Right lung (tissue), 5 donors: ENCODE data around the gene IFI30. TPM values are rescaled to one million over a fixed set of nuclear protein-coding genes. Genes with fewer than 3 reads are reported as not detected.

ENCODE experiments used
- DNase-seq, 2 donors: peaks; one replicate each; pipeline ENCODE4 v3.0.0-alpha.2; 2013
- polyA plus RNA-seq, 5 donors: library from polyadenylated mRNA; unstranded; fragments of 120-200 nt; gene quantifications; one replicate each; pipeline versions ENCODE4 v1.2.1 to v1.2.3, GENCODE V29; 2013; ENCODE audit warnings: inconsistent platforms in 1 of 5, low replicate concordance in 1 of 5; ENCODE audit not compliant: insufficient read length in 5 of 5, insufficient read depth in 1 of 5

IFI30 gene
- polyA plus RNA-seq, 5 donors = 9.1 to 25.8 (median 10.9) TPM

GRCh38 chr19:18223860-18224524, 50.4 kb downstream of the IFI30 start:
- DNase-seq = peak in 1 of 2 donors; percentile 20

DNA sequence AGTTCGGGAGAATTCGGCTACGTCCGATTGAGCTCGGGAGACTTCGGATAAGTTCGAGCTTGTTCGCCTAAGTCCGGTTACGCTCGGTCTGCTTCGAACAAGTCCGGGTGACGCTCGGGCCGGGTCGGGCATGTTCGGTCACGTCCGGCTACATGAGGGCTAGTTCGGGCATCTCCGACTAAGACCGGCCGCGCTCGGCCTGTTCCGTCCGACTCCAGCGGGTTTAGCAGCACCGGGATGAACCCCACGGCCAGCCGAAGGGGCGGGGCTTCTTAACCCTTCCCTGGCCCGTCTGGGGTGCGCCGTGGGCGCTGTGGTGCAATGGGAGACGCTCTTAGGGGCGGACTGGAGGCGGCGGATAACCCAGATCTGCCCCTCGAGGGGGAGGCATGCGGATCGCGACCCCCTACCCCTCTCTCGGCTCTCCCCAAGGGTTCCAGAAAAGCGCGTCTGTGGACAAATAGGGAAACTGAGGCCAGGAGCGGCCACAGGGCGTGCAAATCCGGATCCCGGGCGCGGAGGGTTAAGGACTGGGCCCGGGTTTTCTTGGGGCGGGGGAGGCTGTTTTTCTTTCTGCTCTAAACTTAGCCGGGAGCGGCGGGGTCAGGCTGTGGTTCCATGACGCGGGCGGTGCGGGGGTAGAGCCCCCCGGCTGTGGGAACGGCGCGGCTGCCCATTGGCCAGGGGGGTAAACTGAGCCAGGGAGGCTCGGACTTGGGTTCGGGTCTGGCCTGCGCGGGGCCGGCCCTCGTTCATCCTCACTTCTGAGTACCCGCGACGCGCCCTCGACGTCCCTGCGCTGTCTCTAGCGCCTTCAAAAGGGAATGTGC, 51.1 kb downstream of the IFI30 start:
- peak; percentile 93 to 96 for DNase-seq

- DNase-seq = no peak
Measured at GRCh38 chr19:18225355-18225701, 51.7 kb downstream of the IFI30 start.

DNA sequence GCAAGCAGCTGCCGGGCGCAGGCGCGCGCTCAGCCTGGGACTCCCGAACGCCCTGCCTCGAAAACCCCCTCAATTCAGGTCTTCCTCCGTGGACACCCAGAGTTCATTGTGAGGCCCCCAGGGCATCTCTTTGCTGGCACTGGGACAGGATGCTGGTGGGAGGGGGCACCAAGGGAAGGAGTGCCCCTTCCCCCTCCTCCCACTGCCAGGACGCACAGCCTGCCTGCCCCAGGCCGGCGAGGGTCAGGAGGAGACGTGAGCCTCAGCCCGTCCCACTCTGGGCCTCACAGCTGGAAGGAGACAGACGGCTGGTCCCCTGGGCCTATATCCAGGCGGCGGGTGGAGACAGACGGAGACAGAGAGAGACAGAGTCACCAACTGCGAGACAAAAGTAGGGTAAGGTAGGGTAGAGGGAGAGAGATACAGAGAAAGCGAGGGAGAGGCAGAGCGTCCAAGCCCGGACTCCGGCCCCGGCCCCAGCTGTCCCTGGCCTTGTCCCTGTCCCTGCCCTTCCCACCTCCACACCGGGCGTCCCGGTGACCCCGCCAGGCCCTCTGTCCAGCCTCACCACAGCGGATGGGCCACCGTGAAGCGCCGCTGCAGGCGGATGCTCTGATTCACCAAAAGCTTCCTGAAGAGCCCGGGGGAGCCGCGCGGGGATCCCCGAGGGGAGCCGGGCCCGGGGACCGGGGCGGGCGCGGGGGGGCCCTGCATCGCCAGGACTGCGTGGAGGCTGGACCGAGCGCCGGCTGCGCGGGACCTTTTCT, 52.3 kb downstream of the IFI30 start, which contains the start of gene PDE4C:
Gene PDE4C (minus strand): TSS at position 737 of the 767 bp plus-strand sequence. CDS start 23 bp downstream, at position 714.
- DNase-seq = peak; percentile 19 to 24

DNA sequence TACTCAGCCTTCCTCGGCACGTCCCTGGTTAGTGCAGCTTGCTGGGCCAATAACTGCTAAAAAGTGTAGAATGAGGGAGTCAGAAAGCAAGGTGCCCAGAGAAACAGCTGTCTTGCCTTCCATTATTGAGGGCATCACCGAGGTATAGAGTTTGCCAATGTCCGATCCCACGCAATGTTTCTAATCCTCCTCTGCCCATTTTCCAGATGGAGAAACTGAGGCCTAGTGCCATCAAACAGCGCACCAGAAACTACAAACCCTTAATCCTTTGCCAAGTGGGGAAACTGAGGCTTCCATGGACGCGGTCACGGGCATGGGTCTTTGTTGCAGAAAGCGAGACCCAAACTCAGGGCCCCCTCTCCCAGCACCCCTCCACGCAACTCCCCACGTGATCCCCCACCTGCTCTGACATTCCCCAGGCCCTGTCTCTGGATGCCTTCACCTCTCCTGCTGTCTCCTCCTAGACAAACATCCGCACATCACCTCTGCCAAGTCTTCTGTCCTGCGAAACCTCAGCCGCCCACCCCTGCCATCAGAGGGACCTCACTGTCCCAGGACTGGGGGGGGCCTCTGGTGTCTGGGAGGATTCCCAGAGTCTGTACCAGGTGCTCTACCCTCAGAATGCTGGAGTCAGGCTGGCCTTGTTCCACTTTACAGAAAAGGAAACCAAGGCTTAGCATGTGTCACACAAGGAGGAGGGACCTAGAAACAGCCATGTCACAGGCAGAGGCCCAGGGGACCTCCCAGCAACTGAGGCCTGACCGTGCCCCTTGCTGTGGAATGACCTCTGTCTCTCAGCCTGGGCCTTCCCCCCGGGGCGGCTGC, 53.6 kb downstream of the IFI30 start:
- no peak for DNase-seq

Other genes starting within 250 kb of the IFI30 start
- gene CCDC124, start 240.8 kb upstream of the IFI30 start, polyA plus RNA-seq = 10 to 100 TPM; 36.0 to 90.2 (median 46.2) TPM
- gene KCNN1, start 206.7 kb upstream of the IFI30 start, polyA plus RNA-seq = 1 to 10 TPM; 1.5 to 2.7 (median 1.8) TPM
- 10 to 100 TPM in 2 of 5 donors, 1 to 10 TPM in 3; 7.4 to 13.5 (median 8.8) TPM for gene ARRDC2, start 165.6 kb upstream of the IFI30 start, polyA plus RNA-seq
- gene IL12RB1, start 86.9 kb upstream of the IFI30 start, polyA plus RNA-seq = under 1 TPM; 0.31 to 0.63 (median 0.53) TPM
- gene MAST3, start 76.0 kb upstream of the IFI30 start, polyA plus RNA-seq = 10 to 100 TPM in 1 of 5 donors, 1 to 10 TPM in 4; 3.8 to 10.3 (median 6.1) TPM
- 10 to 100 TPM; 20.7 to 57.0 (median 27.6) TPM for gene PIK3R2, start 20.6 kb upstream of the IFI30 start, polyA plus RNA-seq
- 10 to 100 TPM in 1 of 5 donors, 1 to 10 TPM in 4; 5.2 to 10.4 (median 6.3) TPM for gene MPV17L2, start 19.4 kb downstream of the IFI30 start, polyA plus RNA-seq
- 1 to 10 TPM; 3.0 to 6.2 (median 5.3) TPM for gene RAB3A, start 30.2 kb downstream of the IFI30 start, polyA plus RNA-seq
- gene PDE4C, start 52.6 kb downstream of the IFI30 start, polyA plus RNA-seq = 1 to 10 TPM; 1.3 to 3.3 (median 1.9) TPM
- 1 to 10 TPM; 3.7 to 9.3 (median 6.7) TPM for gene IQCN, start 100.6 kb downstream of the IFI30 start, polyA plus RNA-seq
- gene JUND, start 107.8 kb downstream of the IFI30 start, polyA plus RNA-seq = 100 to 1,000 TPM in 2 of 5 donors, 10 to 100 TPM in 3; 44.7 to 152 (median 94.6) TPM
- gene LSM4, start 149.3 kb downstream of the IFI30 start, polyA plus RNA-seq = 100 to 1,000 TPM in 1 of 5 donors, 10 to 100 TPM in 4; 73.3 to 103 (median 79.9) TPM
- gene PGPEP1, start 166.8 kb downstream of the IFI30 start, polyA plus RNA-seq = 10 to 100 TPM; 13.0 to 25.3 (median 20.2) TPM
- 10 to 100 TPM; 17.9 to 43.4 (median 21.5) TPM for gene GDF15, start 212.3 kb downstream of the IFI30 start, polyA plus RNA-seq
- gene LRRC25, start 223.8 kb downstream of the IFI30 start, polyA plus RNA-seq = 1 to 10 TPM in 4 of 5 donors, under 1 TPM in 1; 0.80 to 2.3 (median 1.6) TPM
- 100 to 1,000 TPM in 1 of 5 donors, 10 to 100 TPM in 4; 48.4 to 133 (median 73.2) TPM for gene SSBP4, start 245.6 kb downstream of the IFI30 start, polyA plus RNA-seq